GM21619 (cell line): ENCODE results near the gene VIL1.

ENCODE experiments used
- ATAC-seq: cut with Tn5 transposase; IDR thresholded peaks from one replicate; pipeline ENCODE4 v1.9.1; 2021; ENCODE audit not compliant: unreplicated experiment

Gene VIL1

GRCh38 chr2:218482651-218483050 is 63.7 kb downstream of the VIL1 start:
- ATAC-seq, result no peak

- ATAC-seq, result no peak
Observed at GRCh38 chr2:218485986-218486667, 67.2 kb downstream of the VIL1 start.

- ATAC-seq, result no peak
Observed at GRCh38 chr2:218500501-218501060, 81.7 kb downstream of the VIL1 start.

DNA sequence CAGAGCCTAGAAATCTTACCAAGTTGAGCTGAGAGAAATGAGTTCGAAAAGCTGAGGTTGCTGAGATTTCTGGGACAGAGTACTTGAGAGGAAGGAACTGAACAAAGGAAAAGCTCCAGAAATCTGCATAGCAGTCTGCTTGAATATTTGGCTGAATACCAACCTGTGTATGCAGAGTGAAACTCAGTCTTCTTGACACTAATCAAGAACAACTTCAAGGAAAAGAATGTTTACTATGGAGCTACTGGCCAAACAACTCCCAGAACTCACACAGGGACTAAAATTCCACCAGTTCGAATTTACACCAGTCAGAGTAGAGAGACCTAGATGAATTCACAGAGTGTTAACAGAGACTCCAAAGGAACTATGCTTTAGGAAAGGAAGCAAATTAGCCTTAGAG is 82.7 kb downstream of the VIL1 start:
- no peak for ATAC-seq
